Astrocyte (in vitro differentiated cells and primary cell): ENCODE results near the gene CDH10. TPM values are rescaled to one million over a fixed set of nuclear protein-coding genes. Genes with fewer than 3 reads are reported as not detected.

Source experiments
- DNase-seq: peaks from one replicate; pipeline ENCODE4 v3.0.0-alpha.2; 2010; ENCODE audit warnings: low read depth
- FAIRE-seq: peaks from 2 replicates; lab custom pipeline; 2011; peaks lifted over from hg19 to GRCh38; lab: Jason Lieb, UNC
- H2AFZ ChIP-seq: 2 replicates; pipeline ENCODE4 v1.6.0; 2012; ENCODE audit warnings: low read depth, low read length, inconsistent platforms
- H3K27ac ChIP-seq: 2 replicates; pipeline ENCODE4 v1.5.1; 2011; ENCODE audit warnings: low read depth, low read length, inconsistent platforms
- H3K27me3 ChIP-seq: 2 replicates; pipeline ENCODE4 v1.6.0; 2011; ENCODE audit warnings: low read length, inconsistent platforms; ENCODE audit not compliant: insufficient read depth
- H3K36me3 ChIP-seq: 2 replicates; pipeline ENCODE4 v1.5.1; 2011; ENCODE audit warnings: low read length, inconsistent platforms; ENCODE audit not compliant: insufficient read depth
- H3K4me1 ChIP-seq: 2 replicates; pipeline ENCODE4 v1.5.1; 2011; ENCODE audit warnings: low read length, inconsistent platforms; ENCODE audit not compliant: insufficient read depth
- H3K4me2 ChIP-seq: 2 replicates; pipeline ENCODE4 v1.6.0; 2012; ENCODE audit warnings: low read length, inconsistent platforms
- H3K4me3 ChIP-seq: 2 replicates; pipeline ENCODE4 v1.5.1; 2011; ENCODE audit warnings: low read depth, mild to moderate bottlenecking, low read length, inconsistent platforms; ENCODE audit not compliant: insufficient read depth
- H3K79me2 ChIP-seq: 2 replicates; pipeline ENCODE4 v1.6.0; 2012; ENCODE audit warnings: mild to moderate bottlenecking, low read length, inconsistent platforms; ENCODE audit not compliant: insufficient read depth
- H3K9ac ChIP-seq: 2 replicates; pipeline ENCODE4 v1.6.0; 2012; ENCODE audit warnings: mild to moderate bottlenecking, low read length, inconsistent platforms
- H3K9me3 ChIP-seq: 2 replicates; pipeline ENCODE4 v1.5.1; 2012; ENCODE audit warnings: low read depth, mild to moderate bottlenecking, low read length, inconsistent platforms; ENCODE audit not compliant: insufficient read depth
- H4K20me1 ChIP-seq: 2 replicates; pipeline ENCODE4 v1.6.0; 2012; ENCODE audit warnings: low read length, inconsistent platforms; ENCODE audit not compliant: insufficient read depth
- H3K27ac Mint-ChIP-seq: one replicate; pipeline ENCODE4 v1.8.0; 2021; ENCODE audit warnings: mild to moderate bottlenecking, mixed read lengths; ENCODE audit not compliant: unreplicated experiment
- H3K27me3 Mint-ChIP-seq: one replicate; pipeline ENCODE4 v1.8.0; 2021; ENCODE audit warnings: low read depth, mixed read lengths; ENCODE audit not compliant: unreplicated experiment
- H3K36me3 Mint-ChIP-seq: one replicate; pipeline ENCODE4 v1.8.0; 2021; ENCODE audit warnings: low read depth, mixed read lengths; ENCODE audit not compliant: unreplicated experiment
- H3K4me1 Mint-ChIP-seq: one replicate; pipeline ENCODE4 v1.8.0; 2021; ENCODE audit warnings: low read depth, mixed read lengths; ENCODE audit not compliant: unreplicated experiment
- H3K4me3 Mint-ChIP-seq: one replicate; pipeline ENCODE4 v1.8.0; 2021; ENCODE audit warnings: mild to moderate bottlenecking, moderate library complexity, mixed read lengths; ENCODE audit not compliant: unreplicated experiment
- H3K9me3 Mint-ChIP-seq: one replicate; pipeline ENCODE4 v1.8.0; 2021; ENCODE audit warnings: mild to moderate bottlenecking, mixed read lengths; ENCODE audit not compliant: unreplicated experiment
- CTCF ChIP-seq: IDR thresholded peaks from 2 replicates; pipeline ENCODE4 v1.5.1; 2011; ENCODE audit warnings: low read depth, mild to moderate bottlenecking, inconsistent platforms, low read length, moderate library complexity; ENCODE audit not compliant: insufficient read depth
- EZH2 ChIP-seq: IDR thresholded peaks from 2 replicates; pipeline ENCODE4 v1.6.1; 2012; ENCODE audit warnings: mild to moderate bottlenecking, low read length, inconsistent platforms; ENCODE audit not compliant: insufficient read depth
- total RNA-seq: library from RNA; stranded (reverse); gene quantifications from 2 replicates; pipeline ENCODE4 v1.2.1, GENCODE V29; 2021

Gene CDH10
- total RNA-seq, 1 donor from 2014 or later, result 6.9 TPM

GRCh38 chr5:24497591-24498157 lies 147.1 kb downstream of the CDH10 start:
- no peaks in the 10 kb centered on the region for H3K9me3 ChIP-seq
- no peaks in the 10 kb centered on the region for H3K79me2 ChIP-seq
- FAIRE-seq, result no peak
- H3K27ac ChIP-seq, result no peak overlapping the region
- Mint-ChIP-seq H3K4me3 (no peak overlapping the region), H3K4me1 (no peaks in the 10 kb centered on the region), H3K36me3 (no peaks in the 10 kb centered on the region), H3K27me3 (no peaks in the 10 kb centered on the region), H3K9me3 (no peaks in the 10 kb centered on the region), H3K27ac (no peak overlapping the region)
- no peaks in the 10 kb centered on the region for H4K20me1 ChIP-seq
- H3K9ac ChIP-seq, result no peak overlapping the region
- no peaks in the 10 kb centered on the region for H3K36me3 ChIP-seq
- no peak overlapping the region for H2AFZ ChIP-seq
- no peaks in the 10 kb centered on the region for H3K27me3 ChIP-seq
- DNase-seq, result no peak
- H3K4me3 ChIP-seq, result no peak overlapping the region
- no peak overlapping the region for H3K4me2 ChIP-seq
- TF ChIP-seq EZH2, result no peak
- no peak for TF ChIP-seq CTCF
- H3K4me1 ChIP-seq, result no peaks in the 10 kb centered on the region

GRCh38 chr5:24497145-24497544 lies 147.6 kb downstream of the CDH10 start:
- H2AFZ ChIP-seq, result no peak overlapping the region
- H3K36me3 ChIP-seq, result no peaks in the 10 kb centered on the region
- DNase-seq, result no peak
- no peak overlapping the region for H3K9ac ChIP-seq
- H3K4me1 Mint-ChIP-seq, result no peaks in the 10 kb centered on the region
- H3K27ac Mint-ChIP-seq, result no peak overlapping the region
- no peak for FAIRE-seq
- no peaks in the 10 kb centered on the region for H4K20me1 ChIP-seq
- no peak overlapping the region for H3K4me2 ChIP-seq
- H3K27me3 ChIP-seq, result no peaks in the 10 kb centered on the region
- H3K9me3 ChIP-seq, result no peaks in the 10 kb centered on the region
- no peaks in the 10 kb centered on the region for H3K79me2 ChIP-seq
- no peaks in the 10 kb centered on the region for H3K4me1 ChIP-seq
- TF ChIP-seq CTCF, result no peak
- no peak overlapping the region for H3K27ac ChIP-seq
- no peaks in the 10 kb centered on the region for H3K36me3 Mint-ChIP-seq
- H3K4me3 Mint-ChIP-seq, result no peak overlapping the region
- H3K27me3 Mint-ChIP-seq, result no peaks in the 10 kb centered on the region
- no peaks in the 10 kb centered on the region for H3K9me3 Mint-ChIP-seq
- H3K4me3 ChIP-seq, result no peak overlapping the region

GRCh38 chr5:24496268-24496667 lies 148.5 kb downstream of the CDH10 start:
- no peaks in the 10 kb centered on the region for H3K79me2 ChIP-seq
- FAIRE-seq (no peak), DNase-seq (no peak)
- Mint-ChIP-seq H3K27ac (no peak overlapping the region), H3K36me3 (no peaks in the 10 kb centered on the region), H3K4me3 (no peak overlapping the region), H3K27me3 (no peaks in the 10 kb centered on the region), H3K9me3 (no peaks in the 10 kb centered on the region), H3K4me1 (no peaks in the 10 kb centered on the region)
- H3K4me3 ChIP-seq, result no peak overlapping the region
- no peak overlapping the region for H3K27ac ChIP-seq
- H3K4me2 ChIP-seq, result no peak overlapping the region
- H3K27me3 ChIP-seq, result no peaks in the 10 kb centered on the region
- H3K9me3 ChIP-seq, result no peaks in the 10 kb centered on the region
- H3K9ac ChIP-seq, result no peak overlapping the region
- H3K36me3 ChIP-seq, result no peaks in the 10 kb centered on the region
- H3K4me1 ChIP-seq, result no peaks in the 10 kb centered on the region
- H2AFZ ChIP-seq, result no peak overlapping the region
- TF ChIP-seq CTCF (no peak), EZH2 (no peak)
- H4K20me1 ChIP-seq, result no peaks in the 10 kb centered on the region
